HG03025 (cell line): ENCODE results near the gene ERC2.

Source experiments
- ATAC-seq: cut with Tn5 transposase; IDR thresholded peaks from one replicate; pipeline ENCODE4 v1.9.1; 2021; ENCODE audit warnings: mild to moderate bottlenecking, moderate library complexity; ENCODE audit not compliant: unreplicated experiment, low FRiP score

ERC2 gene

DNA sequence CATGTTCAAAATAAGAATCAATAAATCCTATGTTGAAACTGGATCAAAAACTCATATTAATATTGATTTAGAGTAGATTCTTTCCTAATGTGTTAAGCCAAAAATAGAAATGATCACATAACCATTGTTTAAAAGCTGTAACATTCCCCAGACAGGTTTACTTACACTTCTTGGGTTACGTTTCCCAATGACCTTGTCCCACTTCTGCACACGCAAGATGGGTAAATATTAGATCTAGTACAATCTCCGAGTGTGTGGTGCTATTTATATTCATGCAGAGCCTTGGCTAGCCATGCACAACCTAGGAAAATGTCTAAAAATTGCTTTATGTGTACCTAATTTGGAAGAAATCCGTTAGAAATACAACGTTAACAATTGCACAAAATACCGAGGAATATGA, 39.6 kb downstream of the ERC2 start:
- ATAC-seq: no peak

DNA sequence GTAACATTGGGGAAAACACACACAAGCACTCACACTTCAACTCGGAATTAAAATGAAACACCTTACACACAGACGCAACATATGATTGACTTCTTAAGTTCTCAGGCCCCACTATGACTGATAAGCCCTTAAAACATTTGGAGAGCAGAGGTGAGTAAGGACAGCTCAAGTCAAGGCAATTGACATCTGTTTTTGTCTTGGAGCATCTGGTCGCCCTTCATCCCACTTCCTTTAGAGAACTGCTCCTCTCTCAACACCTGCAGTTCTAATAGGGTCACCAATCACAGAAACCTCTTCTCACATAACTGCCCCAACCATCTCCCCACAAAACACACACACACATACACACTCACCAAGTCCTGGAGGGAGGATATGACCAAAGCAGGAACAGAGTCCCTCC, 43.4 kb downstream of the ERC2 start:
- no peak for ATAC-seq

DNA sequence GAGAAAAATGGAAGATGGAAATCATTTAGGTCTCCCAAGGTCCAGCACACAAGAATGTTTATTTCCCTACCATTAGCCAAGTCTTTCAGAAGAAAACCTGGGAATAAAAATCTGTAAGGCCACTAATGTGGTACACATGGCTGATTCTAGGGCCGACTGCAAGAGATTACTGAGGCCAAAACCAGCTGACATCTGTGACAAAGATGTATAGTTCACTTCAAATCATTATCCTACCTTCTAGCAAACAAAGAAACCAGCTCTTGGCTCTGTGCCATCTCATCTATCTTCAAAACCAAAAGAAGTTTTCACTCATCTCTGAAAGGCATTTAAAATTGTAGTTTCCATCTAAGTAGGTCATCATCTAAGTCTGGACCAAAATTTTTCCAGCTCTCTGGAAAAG, 43.9 kb downstream of the ERC2 start:
- ATAC-seq: no peak

DNA sequence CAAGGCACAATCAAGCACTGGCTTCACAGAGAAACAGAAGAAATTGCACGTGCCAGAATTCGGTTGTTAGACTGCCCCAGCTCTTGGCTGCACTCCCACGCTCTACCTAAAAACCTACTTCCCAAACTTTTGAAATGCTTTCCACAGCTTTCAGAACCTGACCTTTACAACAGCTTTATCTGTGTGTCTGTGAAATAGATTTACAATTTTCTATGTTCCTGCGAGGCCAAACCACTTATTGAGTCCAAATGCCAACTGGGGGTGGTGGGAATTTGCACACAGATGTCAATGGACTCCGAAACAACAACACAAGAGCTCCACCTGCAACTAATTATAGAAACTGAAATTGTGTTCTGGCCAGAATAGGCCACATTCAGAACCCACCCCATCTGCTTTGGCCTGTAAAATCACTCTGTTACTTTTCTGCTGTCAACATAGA, 44.6 kb downstream of the ERC2 start:
- no peak for ATAC-seq

DNA sequence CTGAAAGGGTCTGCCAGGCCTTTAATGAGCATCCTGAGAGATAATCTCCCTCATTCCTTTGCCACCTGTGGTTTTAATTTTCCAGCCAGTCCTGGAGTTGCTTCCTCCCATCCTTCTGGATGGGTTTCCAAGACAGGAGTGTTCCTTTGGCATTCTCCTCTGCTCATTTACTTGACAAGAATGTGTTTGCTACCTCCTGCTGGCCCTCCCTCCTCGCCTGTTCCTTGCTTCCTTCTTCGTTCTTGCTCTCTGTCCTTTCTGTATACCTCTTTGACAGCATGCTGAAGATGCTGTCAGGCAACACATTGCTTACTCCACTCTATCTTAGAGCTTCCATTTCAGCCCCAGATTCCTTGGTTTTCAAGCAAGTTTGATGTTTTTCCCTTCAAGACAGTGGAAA, 46.0 kb downstream of the ERC2 start:
- ATAC-seq: no peak

DNA sequence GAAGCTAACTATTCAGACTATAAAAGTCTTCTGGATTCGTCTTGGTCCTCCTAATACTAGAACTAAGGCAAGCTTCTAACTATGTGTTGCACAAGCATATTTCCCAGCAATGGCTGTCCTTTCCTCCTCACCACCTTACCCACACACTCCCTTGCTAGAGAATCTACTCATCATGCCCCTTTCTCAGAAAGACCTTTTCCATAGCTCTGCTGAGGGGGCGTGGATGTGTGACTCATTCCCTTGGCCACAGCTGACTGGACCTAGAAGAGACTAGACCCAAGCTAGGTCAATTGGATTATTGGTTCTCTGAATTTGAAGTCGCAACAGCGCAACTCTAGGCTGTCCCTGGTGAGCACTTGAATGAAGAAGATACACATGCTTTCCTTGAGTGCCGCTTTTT, 47.1 kb downstream of the ERC2 start:
- no peak for ATAC-seq

DNA sequence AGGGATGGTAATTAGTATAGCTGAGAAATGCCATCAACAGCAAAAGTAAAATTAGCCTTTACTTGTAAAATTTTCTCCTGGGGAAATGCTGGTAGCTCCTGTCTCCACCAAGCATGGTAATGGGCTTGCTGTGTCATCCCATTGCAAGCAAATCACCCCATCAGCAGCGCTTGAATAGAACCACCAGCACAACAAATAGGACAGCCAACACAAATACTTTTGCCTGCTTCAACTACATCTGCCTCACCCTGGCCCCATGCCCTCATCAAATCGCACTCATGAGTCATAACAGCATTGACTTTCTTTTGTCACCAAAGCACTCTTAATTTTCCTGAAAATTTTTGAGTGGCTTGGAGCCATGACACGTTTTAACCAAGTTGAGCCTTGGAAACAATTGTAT, 52.6 kb downstream of the ERC2 start:
- ATAC-seq: no peak

DNA sequence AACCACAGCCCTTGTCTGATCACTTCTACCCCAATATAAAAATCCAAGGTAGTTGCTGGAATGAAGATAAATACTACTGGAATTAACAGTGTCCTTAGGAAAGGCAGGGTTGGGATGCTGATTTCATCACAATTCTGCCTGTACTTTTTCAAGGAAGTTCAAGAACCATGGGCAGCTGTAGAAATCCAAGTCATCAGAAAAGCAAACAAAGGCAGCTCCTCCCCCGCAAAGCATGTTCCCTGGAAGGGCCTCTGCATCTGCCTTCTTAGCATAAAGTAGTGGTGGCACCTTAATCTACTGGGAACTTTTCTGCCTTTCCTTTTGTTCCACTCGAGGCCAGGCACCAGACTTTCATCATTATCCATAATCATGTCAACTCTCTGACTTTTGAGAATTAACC, 54.4 kb downstream of the ERC2 start:
- no peak for ATAC-seq

DNA sequence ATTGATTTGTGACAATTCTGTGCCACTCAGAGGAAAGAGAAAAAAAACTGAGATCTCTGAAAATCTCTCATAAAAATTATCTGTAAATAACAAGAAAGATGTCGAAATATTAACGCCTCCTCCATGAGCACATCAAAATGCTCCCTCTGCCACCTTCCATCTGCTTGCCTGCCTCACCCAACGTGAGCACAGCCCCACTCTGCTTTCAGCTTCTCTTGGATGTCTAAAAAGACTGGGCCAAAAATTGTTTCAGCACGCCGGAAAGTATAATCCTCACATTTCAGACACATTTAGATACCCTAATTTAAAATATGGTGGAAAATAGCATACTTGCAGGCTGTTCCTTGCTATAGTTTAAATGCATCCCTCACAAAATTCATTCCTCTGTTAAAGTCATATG, 57.1 kb downstream of the ERC2 start:
- ATAC-seq: no peak

DNA sequence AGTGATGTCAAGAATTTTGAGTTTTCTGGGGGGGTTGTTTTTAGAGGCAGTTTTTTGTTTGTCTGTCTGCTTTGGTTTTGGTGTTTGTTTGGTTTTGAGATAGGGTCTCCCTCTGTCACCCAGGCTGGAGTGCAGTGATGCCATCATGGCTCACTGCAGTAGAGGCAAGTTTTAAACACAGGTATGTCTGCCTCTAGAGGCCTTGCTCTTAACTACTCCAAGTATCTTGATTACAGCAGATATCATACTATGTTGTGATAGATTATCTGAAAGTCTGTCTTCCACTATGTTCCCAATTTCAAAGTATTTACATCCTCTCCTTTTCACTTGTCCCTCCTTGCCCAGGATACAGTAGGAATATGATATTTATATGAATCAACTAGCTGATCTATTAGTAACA, 57.7 kb downstream of the ERC2 start:
- no peak for ATAC-seq

DNA sequence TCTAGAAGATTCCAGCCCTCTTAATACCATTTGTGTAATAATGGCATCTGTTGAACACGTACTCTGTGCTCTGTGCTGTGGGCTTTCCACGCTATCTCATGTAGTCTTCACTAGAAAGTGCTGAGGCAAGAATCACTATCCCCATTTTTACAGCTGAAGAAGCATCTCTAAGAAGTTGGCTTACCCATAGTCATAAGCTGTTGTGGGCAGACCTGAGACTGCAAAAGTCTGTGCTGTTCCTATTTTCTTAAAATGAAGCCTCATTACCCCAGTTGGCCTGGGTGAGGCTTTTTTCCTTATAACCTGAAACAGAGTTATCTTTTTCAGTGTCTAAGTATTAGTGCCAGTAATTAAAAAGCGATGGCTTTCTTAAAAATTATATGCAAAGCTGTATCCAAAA, 58.5 kb downstream of the ERC2 start:
- ATAC-seq: no peak

DNA sequence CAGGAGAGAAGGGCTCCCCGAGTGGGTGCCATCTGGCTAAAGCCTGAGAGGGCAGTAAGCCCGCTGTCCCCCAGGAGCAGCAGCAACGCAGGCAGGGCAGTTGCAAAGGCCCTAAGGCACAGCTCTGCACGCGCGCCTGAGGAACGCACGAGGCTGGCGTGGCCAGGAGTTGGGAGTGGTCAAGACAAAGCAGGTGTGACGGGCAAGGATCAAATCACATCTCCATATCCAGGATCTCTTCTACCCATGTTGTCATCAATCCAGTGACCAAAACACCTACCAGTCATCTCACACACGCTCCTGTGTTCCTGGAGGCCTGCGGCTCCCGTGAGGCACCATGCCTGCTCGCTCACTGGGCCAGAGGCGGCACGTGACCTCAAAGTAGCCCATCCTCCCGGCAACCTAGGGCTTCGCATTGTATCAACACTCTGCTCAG, 59.5 kb downstream of the ERC2 start:
- no peak for ATAC-seq

DNA sequence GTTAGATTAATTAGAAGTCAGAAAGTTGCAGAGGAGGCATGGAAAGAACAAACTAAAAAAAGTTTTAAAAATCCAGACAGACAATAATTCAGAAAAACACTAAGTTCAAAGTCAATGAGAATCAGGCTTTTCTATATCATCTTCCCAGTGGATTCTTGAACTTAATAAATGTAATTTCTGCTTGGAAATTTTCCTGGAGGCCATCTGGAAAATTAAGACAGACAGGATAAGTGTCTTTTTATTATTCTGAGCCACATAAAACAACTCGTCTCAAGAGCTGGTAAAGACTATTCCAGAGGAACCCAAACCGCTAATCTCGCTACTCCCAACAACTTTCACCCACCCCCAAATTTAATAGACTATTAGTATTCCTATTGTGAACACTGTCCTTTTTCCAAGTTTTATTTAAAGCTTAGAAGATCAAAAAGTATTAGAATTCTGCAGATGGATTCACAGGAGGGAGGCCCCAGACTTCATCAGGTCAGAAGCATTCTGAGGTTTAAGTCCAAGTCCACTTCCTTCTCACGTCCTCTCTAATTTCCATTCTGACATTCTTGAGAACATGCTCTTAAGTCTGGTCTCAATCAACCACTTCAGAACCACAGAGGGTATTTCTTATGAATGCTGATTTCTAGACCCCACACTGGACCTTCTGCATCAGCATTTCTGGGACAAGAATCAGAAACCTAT, 61.3 kb downstream of the ERC2 start:
- no peak for ATAC-seq

DNA sequence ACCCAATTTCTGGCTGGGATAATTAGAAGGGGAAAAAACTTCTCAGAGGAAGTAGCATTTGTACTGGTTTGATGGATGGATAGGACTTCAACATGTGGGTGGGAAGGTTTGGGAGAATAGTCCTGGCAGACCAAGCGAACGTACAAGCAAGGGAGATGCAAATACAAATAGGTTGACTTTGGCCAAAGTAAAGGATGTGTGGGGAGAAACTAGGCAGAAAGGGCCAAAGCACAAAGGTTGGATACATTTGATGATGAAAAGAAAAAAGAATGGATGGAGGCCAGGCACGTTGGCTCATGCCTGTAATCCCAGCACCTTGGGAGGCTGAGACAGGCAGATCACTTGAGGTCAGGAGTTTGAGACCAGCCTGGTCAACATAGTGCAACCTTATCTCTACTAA, 63.4 kb downstream of the ERC2 start:
- ATAC-seq: no peak

DNA sequence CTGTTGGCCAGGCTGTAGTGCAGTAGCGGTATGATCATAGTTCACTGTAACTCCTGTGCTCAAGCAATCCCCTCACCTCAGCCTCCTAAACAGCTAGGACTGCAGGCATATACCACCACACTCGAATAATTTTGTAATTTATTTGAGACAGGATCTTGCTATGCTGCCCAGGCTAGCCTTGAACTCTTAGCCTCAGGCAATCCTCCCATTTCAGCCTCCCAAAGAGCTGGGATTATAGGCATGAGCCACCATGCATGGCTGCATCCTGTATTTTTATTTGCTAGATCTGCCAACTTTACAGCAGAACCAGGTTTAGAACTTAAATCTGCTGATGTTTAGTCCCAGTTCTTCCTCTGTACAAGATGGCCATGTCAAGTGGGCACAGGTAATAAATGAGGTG, 69.6 kb downstream of the ERC2 start:
- no peak for ATAC-seq

DNA sequence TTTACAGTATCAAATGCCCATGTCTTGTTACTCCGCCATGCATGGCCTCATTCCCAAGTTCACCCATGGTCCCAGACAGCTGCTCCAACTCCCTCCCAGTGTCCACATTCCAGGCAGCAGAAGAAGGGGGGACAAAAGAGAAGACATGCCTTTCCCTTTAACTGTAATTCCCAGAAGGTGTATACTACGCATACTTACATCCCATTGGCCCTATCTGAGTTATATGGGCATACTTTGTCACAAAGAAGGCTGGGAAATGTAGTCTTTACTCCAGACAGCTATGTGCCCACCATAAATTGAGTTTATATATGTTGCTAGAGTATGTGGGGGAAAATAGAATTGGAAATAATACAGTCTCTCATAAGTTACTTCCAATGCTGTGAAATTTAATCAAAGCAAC, 70.5 kb downstream of the ERC2 start:
- ATAC-seq: no peak

DNA sequence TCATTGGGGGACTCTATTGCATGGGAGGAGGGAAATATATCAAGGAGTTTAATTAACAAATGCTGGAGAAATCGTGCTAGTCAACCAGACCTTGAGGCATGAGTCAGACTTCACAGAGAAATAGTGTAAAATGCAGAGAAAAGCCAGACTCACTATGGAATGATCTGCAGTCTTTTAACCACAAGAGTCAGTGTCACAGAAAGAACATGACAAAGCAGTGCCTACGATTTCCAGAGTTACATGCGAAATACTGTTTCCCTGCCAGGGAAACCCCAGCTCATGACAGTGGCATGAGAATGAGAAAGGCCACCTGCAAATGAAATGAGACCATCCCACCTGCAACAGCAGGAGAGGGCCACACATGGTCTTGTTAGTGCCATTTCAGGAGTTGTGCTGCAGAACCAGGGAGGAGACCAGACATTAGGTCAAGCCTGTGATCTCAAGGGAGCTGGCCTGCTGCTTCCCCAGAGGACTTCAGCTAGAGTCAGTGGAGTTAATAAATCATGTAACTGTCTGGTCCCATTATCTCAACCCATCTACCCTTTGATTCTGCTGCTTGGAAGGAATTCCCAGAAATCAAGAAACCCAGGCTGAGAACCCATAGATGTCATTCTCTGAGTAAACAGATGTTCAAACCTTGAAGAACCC, 79.0 kb downstream of the ERC2 start:
- ATAC-seq: no peak

DNA sequence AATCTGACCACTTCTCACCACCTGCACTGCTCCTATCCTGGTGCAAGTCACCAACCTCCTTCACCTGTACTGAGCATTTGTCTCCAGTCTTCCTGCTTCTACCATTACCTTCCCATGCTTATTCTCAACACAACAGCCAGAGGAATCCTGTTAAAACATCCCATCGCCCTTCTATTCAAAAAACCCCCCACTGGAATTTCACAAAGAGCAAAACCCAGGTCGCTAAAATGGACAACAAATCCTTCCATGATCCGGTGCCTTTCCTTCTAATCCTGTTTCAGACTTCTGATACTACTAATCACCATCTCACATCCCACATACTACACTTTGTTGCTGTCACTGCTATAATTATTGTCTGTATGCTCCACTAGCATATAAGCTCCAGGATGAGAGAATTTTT, 85.2 kb downstream of the ERC2 start:
- no peak for ATAC-seq

DNA sequence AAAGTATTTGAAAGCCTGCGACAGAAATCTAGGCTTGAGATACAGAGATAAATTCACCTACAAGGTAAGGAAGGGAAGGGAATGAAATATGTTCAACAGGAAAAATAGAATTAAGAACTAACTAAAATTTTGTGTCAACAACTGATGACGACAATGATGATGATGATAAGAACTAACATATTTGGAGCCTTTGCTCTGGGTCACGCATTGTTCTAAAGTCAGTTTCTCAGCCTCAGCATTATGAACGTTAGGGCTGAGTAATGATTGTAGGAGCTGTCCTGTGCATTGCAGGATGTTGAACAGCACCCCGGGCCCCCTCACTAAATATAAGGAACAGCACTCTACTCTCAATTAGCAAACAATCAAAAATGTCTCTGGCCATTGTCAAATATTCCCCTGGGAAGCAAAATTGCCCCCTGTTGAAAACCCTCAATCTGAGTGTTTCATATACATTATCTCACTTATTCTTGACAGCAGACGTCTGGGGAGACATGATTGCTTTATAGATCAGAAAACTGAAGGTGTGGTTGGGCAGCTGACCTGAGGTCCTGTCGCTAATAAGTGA, 88.5 kb downstream of the ERC2 start:
- no peak for ATAC-seq

DNA sequence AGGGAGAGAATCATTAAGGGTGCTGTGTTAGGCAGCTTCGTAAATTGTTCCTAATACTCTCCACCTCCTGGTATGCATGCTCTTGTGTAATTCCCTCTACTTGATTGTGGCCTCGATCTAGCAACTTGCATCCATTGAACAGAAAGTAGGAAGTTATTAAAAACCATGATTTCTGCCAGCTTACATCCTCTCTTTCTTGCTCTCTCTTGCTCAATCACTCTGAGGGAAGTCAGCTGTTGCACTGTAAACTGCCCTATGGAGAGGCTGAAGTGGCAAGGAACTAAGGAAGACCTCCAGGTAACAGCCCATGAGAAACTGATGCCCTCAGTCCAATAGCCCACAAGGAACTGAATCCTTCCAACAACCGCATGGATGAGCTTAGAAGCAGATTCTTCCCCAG, 92.6 kb downstream of the ERC2 start:
- ATAC-seq: no peak

DNA sequence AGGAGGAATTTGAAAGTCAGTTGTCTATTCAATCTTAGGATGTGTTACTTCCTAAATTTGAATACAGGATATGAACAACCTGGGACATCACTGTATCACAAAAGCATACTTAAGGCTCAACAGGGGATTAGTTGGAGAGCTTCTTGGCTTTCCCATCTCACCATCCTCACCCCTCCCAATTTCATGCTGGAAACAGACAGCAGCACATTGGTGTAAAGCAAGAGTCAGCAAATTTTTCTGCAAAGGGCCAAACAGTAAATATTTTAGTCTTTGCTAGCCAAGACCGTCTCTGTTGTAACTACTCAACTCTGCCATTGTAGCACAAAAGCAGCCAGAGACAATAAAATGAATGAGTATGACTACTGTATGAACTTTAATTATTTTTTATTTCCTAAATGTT, 94.9 kb downstream of the ERC2 start:
- ATAC-seq: no peak
